HG02798 (cell line): ENCODE measurements around the gene SINHCAF.
A peak's percentile ranks its signal among the peaks of the same experiment; 100 is the strongest.
"Not testable (repeated sequence)": the region's sequence is repeated elsewhere in the genome, so short reads cannot be mapped to it uniquely, and the experiment has no call there.

Source experiments
- ATAC-seq: cut with Tn5 transposase; IDR thresholded peaks from one replicate; pipeline ENCODE4 v1.9.1; 2021; ENCODE audit warnings: mild to moderate bottlenecking; ENCODE audit not compliant: unreplicated experiment, poor library complexity

SINHCAF gene, protein sequence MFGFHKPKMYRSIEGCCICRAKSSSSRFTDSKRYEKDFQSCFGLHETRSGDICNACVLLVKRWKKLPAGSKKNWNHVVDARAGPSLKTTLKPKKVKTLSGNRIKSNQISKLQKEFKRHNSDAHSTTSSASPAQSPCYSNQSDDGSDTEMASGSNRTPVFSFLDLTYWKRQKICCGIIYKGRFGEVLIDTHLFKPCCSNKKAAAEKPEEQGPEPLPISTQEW

DNA sequence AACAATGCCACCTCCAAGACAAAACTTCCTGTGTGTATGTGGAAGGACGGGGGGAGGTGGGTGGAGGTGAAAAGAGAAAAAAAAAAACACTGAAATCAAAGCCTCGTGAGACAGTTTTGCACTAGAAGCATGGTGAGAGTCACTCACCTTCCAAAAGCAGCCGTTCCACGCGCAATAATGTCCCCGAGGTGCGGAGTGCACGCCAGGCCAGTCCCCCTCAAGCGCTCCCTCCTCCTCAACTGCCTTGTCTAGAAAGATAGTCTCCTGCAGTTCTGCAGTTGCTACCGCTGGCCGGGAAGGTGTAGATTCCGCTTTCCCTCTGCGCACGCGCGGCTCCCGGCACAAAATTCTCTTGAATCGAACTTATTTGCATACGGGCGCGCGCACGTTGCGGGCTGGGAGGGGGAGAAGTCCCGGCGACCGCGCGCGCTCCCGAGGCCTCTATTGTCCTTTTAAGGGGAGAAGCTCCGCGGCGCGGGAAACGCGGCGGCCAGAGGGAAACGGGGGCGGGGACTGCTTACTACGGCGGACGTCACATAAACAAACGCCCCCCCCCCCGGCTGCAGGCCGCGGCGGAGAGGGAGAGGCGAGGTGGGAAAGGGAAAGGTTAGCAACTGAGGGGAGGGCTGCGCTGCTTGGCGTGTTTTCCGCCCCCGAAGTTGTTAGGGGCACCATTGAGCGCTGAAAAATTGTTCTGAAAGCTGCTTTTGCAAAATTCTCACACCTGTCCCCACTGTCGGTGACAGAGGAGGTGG is at the start of gene SINHCAF:
SINHCAF (minus strand) TSS at position 274 of the 755 bp plus-strand sequence. CDS start 27,946 bp downstream, outside the sequence.
- peak; percentile 70 for ATAC-seq

DNA sequence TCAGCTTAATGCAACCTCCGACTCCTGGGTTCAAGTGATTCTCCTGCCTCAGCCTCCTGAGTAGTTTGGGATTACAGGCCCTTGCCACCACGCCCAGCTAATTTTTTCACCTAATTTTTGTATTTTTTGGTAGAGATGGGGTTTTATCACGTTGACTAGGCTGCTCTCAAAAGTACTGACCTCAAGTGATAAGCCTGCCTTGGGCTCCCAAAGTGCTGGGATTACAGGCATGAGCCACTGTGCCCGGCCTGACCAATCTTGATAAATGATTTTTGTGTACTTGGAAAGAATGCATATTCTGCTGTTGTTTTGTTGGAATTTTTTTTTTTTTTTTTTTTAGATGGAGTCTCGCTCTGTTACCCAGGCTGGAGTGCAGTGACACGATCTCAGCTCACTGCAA is 49.5 kb upstream of the SINHCAF start:
- not testable (repeated sequence) for ATAC-seq

DNA sequence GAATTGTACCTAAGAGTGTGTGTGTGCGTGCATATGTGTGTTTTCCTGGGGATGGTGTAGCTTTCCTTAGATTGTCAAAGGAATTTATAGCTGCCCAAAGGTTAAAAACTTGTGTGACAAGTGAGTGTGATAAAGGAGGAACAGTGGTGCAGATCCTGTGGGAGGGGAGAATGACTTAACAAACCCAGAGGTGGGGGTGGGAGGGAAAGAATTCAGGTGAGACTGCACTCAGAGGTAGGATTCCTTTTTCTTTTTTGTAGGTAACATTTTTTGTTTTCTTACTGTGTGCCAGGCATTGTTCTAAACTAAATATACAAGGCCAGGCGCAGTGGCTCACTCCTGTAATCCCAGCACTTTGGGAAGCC is 45.3 kb upstream of the SINHCAF start:
- ATAC-seq: no peak

DNA sequence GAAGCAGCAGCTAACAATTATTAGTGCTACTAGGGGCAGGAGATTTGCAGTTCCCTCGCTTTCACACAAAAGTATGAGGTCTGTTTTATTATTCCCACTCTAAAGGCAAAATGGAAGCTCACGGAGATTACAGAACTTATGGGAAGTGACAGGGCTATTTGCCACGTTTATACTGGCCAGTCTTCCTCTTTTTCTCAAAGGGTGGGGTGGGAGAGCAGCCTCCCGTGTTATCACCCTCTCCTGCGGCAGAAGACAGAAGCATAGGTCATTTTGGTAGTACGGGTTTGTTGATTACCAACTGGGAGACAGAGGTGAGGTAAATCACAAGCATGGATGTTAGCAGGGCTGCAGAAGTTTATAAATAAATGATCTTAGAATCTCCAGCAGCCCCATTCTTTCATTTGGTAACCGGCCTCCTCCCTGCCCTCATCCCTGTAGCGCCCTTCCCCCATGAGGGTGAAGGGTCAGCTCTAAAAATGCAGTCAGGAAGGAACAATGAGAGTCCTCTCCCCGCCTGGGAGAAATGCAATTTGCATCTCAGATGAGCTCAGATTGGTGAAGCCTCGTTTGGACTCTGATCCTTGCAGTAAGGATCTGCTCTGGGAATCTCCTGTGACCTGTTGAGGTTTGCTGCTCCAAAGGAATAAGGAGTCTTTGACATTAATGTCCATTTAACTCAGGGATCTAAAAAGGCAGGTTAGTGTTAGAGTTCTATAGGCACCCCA is 44.7 kb upstream of the SINHCAF start:
- no peak for ATAC-seq

DNA sequence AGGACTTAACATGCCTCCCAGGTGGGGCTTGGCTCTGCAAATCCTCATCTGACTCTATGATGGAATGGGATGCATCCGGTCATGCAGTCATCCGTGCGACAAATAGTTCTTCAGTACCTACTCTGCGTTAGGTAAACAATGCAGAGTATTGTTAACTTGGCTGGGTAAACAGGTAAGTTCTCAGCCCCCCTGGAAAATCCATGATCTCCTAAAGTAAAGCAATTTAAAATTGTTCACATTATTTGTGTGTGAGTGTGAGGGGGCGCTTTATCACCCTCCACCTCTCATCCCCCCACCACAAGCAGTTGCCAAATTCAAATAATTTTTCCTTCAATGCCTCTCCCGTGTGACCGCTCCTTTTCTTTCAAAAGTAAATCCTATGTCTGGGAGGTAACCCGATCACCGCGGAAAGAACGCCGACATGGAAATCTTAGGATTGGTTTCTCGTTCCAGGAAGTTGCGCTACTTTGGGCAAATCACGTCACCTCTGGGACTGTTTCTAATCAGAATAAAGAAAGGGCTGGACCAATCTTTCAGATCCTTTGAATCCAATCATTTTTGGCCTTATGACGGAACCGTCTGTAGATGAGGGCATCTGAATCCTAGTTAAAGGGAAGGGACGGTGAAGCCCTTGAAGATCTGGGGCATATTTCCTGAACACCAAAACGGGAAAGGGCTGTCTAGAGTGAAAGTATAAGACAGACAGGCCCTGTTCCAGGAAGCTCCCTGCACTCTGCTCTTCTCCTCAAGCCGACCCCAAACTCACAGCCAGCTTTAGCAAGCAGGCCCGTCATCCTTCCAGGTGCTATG is 44.0 kb upstream of the SINHCAF start:
- ATAC-seq: no peak

DNA sequence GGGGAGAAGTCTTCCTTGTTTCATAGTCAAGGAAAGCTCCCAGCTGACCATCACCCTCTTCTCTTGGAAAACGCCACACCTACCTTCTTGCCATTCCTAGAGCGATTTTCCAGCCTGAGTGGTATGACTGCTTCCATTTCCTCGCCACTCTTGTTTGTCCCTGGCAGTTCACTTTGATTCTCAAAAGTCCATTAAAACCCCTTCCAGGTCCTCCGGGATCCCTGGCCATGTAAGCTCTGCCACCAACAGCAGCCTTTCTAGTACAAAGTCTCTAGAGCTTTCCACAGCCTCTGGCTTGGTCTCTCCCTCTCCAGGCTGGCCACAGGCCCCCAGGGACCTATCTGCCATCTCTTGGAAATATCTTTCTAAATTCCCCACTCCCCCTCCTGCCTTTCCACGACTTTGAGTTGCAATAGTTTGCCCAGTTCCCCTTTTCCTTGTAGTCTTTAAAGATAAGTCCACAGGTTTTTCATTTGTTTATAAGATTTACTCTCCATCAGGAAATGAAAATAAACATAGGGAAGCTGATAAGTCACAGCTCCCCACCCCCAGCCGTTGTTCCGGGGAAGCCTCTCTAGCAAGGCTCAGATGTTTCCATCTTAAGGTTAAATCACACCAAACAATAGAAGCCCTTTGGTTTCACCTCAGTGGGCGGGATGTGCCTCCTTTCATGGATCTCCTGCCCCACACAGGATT is 42.9 kb upstream of the SINHCAF start:
- ATAC-seq: no peak

DNA sequence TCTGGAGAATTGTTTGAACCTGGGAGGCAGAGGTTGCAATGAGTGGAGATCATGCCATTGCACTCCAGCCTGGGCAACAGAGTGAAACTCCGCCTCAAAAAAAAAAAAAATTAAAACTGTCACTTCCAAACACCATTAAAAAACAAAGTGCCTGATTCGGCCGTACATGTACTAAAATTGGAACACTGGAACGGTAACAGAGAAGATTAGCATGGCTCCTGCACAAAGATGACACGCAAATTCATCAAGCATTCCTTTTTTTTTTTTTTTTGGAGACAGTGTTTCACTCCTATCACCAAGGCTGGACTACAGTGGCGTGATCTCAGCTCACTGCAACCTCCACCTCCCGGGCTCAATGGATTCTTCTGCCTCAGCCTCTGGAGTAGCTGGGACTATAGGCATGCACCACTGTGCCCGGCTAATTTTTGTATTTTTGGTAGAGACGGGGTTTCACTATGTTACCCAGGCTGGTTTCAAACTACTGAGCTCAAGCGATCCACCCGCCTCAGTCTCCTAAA is 40.2 kb upstream of the SINHCAF start:
- ATAC-seq: no peak

DNA sequence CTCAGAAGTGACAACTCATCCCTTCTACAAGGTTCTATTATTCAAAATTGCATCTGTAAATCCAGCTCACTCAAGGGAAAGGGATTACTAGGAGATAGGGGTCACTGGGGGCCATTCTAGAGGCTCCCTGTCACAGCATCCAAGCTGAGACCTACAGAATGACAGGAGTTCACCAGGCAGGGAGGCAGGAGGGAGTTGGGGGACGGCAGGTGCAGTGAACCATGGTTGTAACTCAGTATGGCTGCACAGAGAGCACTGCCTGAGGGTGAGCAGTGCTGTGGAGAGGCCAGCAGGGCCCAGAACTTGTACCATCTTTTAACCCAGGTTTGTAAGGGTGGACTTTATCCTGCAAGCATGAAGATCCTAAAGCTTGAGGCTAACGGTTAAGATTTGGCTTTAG is 37.9 kb upstream of the SINHCAF start:
- ATAC-seq: no peak

DNA sequence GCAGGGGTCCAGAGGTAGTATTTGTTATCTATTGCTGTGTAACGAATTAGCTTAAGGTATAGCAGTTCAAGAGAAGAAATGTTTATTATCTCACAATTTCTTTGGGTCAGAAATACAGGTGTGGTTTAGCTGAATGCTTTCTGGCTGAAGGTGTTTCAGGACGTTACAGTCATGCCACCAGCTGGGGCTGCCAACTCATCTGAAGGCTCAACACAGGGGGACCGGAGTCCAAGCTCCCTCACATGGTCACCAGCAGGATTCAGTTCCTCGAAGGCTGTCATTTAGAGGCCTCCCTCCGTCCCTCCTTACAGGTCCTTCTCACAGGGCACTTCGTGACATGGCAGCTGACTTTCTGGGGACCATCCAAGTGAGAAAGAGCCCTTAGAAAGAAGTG is 37.5 kb upstream of the SINHCAF start:
- ATAC-seq: no peak

DNA sequence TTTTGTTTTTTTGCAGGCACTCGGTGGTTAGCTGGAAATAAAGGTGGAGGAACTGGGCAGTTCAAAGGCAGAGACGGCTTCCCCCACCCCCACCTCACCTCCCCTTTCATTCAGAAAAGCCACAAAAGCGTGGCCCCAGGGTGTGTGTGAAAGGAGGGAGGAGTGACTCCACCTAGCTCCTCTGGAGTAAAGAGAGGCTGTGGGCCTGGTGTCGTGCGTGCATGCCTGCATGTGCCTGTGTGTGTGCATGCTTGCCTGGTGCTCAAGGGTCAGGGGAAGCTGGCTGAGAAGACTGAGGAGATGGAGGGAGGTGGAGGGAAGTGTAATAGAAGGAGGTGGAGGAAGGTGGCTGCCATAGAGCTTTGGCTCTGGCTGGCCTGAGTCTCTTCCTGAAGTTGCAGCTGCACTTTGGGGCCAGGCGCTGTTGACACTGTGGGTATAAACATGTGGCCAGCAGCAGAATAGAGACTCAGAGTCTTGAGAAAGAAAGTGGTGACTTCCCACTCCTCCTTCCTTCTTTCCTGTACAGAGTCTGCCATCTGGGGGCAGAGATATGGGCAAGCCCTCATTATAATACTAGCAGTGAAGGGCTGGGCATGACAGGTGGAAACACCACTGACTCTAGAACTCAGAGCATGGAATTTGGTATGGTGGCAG is 36.9 kb upstream of the SINHCAF start:
- ATAC-seq: peak; percentile 79

DNA sequence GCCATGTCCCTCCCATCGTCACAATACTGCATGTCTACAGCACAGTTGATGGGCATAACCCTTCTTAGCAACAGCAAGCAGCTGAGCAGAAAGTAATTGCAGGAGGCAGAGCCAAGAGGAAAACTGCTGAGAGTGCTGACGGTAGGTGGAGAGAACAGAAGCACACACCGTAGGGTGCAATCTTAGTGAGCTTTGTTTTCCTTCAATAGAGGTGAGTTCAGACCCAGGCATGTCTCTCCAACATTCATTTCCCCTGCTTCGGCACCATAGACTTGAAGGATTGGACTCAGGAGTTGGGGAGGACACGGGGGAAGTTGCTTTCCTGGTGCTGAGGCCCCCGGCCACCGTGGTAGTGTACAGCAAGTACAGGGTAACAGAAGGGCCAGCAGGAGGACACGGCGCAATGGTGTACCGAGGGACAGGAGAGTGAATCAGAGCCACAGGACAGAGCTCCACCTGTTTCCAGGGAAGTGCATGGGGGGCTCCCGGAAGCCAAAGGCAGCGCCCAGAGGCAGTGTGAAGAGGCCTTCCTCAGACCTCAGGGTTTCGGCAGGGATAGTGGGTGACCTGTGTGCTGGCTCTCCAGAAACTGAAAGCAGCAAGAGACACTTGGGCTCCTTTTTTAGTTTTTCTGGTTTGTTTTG is 36.3 kb upstream of the SINHCAF start:
- peak; percentile 41 for ATAC-seq

DNA sequence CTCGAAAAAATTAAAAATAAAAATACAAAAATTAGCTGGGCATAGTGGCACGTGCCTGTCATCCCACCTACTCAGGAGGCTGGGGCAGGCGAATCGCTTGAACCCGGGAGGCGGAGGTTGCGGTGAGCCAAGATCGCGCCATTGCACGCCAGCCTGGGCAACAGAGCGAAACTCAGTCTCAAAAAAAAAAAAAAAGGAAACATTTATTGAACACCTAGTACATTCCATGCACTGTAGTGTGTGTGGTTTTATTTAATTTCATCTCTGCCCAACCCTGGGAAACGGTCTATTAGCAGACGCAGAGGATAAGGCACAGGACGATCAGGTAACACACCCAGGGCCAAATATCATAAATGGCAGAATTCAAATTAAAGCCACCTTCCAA is 35.8 kb upstream of the SINHCAF start:
- no peak for ATAC-seq

DNA sequence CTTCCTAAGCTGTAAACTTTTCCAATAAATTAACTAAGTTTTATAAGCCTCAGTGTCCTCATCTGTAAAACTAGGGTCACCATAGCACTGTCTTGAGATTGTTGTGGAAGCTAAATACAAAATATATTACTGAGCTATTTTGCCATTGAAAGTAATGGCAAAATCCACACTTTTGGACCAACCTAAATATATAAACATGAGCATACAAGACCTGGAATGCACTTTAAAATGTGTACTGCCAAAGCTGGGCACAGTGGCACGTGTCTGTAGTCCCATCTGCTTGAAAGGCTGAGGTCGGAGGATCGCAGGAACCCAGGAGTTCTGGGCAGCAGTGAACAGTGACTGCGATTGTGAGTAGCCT is 29.8 kb upstream of the SINHCAF start:
- no peak for ATAC-seq

DNA sequence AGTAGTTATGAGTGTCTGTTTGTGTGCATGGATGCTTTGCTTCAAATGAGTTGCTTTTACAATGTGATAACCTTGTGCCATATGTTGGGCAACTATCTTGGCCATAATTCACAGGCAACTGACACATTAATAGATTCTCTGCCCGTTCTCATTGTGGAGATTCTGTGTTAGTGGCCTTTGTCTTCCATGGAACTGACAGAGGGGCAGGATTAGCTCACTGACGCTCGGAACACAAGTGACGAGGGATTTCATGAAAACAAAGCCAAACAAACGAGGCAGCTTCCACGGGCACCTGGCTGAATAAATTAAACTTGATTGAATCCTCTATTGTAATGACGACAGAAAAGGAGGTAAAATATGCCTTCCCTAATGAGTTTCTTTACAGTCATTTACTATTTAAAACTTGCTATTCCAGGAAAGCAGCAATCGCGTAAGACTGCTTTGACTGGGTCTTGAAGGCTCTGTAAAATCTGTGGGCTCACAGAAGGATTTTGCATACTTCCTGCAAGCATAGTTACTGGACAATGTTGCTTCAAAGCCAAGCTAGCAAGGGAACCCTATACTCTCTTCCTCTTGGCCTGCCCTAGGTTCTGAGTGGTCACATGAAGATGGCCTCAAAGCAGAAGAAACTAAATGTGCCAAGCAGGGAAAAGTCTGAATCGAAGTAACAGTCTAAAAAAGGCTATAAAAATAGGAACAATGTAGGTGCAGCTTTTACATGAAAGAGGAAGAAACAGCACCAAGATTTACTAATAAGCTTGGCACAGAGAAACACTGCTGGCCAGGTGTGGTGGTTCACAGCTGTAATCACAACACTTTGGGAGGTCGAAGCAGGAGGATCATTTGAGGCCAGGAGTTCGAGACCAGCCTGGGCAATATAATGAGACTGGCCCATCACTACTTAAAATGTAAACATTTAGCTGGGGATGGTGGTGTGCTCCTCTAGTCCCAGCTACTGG is 28.1 kb upstream of the SINHCAF start:
- no peak for ATAC-seq

DNA sequence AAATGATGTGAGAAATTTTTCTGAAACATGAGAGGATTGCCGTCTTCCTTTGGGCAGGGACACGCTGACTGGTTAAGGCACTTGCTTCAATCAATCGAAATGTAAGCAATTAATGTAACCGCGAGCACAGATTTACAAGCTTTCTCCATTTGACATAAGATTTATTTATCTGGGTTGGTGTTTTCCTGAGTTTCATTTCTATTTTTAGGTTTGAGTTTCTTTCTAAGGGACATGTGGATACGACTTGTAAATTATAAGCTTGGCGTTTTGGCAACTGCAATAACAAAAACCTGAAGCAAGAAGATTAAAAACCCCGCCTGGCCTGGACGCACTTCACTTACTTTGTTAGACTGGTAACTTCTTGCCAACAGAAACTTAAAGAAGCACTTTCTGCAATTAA is 20.3 kb upstream of the SINHCAF start:
- ATAC-seq: no peak

DNA sequence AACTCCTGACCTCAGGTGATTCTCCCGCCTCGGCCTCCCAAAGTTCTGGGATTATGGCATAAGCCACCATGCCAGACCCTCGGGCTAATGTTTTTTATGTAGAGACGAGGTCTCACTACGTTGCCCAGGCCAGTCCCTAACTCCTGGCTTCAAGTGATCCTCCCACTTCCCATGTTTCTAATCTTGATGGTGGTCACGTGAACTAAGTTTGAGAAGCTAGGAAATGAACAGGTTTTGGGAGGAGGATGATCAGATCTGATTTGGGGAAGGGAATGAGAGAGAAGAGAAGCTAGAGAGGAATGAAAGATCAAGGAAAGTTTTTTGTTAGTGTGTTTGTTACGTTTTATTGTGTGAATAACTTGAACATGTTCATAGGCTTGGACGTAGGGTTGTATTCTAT is 17.2 kb upstream of the SINHCAF start:
- no peak for ATAC-seq

DNA sequence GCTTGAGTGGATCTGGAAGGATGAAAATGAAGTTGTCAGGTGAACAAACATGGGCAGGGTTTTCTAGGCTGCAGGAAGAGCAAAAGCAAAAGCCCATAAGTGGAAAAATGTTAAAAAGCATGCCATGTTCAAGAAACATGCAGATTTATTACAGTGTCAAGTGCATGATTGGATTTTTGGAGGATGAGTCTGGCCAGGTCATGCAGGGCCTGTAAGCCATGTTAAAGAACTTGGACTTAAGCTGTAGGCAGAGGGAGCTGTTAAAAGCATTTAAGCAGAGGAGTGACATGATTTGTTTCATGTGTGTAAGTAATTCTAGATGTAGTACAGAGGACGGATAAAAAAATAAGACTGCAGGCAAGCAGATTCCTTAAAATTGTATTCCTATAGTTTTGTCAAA is 16.3 kb upstream of the SINHCAF start:
- ATAC-seq: no peak
